SH-SY5Y (cell line): ENCODE results near the gene PLXDC2.

Experiments
- GATA2 ChIP-seq: IDR thresholded peaks from 2 replicates; pipeline ENCODE4 v1.6.1; 2011; ENCODE audit warnings: mild to moderate bottlenecking, low read depth, low read length
- GATA3 ChIP-seq: IDR thresholded peaks from 2 replicates; pipeline ENCODE4 v1.6.1; 2011; ENCODE audit warnings: low read depth, mild to moderate bottlenecking, low read length, moderate library complexity

- TF ChIP-seq GATA2, result no peak
- no peak for TF ChIP-seq GATA3
Observed at GRCh38 chr10:20117471-20117870, 301.2 kb downstream of the PLXDC2 start.
